Right lobe of liver (tissue), 6 donors: ENCODE data around the gene ATG7. TPM values are rescaled to one million over a fixed set of nuclear protein-coding genes. Genes with fewer than 3 reads are reported as not detected.

Experiments used
- ATAC-seq, 4 donors: fragments of 200-7000 bp; cut with Tn5 transposase; one replicate each; pipeline ENCODE4 v1.9.1; 2020; ENCODE audit warnings: mild to moderate bottlenecking in 4 of 4, moderate library complexity in 4 of 4
- DNase-seq, 3 donors: peaks; one replicate each; pipeline ENCODE4 v3.0.0-alpha.2; 2020
- H3K27ac ChIP-seq, 3 donors: fragments of 200-600 bp; one replicate each; pipeline ENCODE4 v1.8.0; 2022
- H3K27me3 ChIP-seq, 2 donors: fragments of 200-600 bp; one replicate each; pipeline ENCODE4 v1.8.0; 2022
- H3K36me3 ChIP-seq, 4 donors: fragments of 200-600 bp; sonication (generic) in 1 of 4; one replicate each; pipeline versions ENCODE4 v1.5.1 to v1.8.0; 2017 to 2022; ENCODE audit warnings: control low read depth in 1 of 4
- H3K4me1 ChIP-seq, 4 donors: fragments of 200-600 bp; sonication (generic) in 1 of 4; one replicate each; pipeline versions ENCODE4 v1.5.1 to v1.8.0; 2017 to 2022; ENCODE audit warnings: control low read depth in 1 of 4
- H3K4me3 ChIP-seq, 3 donors: fragments of 200-600 bp; one replicate each; pipeline ENCODE4 v1.8.0; 2022
- H3K9me3 ChIP-seq, 4 donors: fragments of 200-600 bp; sonication (generic) in 1 of 4; one replicate each; pipeline versions ENCODE4 v1.5.1 to v1.8.0; 2017 to 2022; ENCODE audit warnings: control low read depth in 1 of 4
- POLR2A ChIP-seq: fragments of 450-650 bp; IDR thresholded peaks from one replicate; pipeline ENCODE4 v1.6.1; 2017; ENCODE audit warnings: antibody characterized with exemption, mild to moderate bottlenecking
- WGBS: methylation state at CpG from one replicate; pipeline ENCODE4 v1.1.6; 2018; ENCODE audit warnings: low coverage, low lambda C conversion rate; ENCODE audit not compliant: insufficient coverage; ENCODE audit errors: missing lambda C conversion rate; 5-methylcytosine and 5-hydroxymethylcytosine counted together
- intact Hi-C, 2 donors: fragments of 100-400 bp; cut with DNase I; formaldehyde crosslinking; loops; one replicate each; pipeline versions ENCODE4 v1.11.2 to v1.14.1; 2022
- total RNA-seq, 6 experiments: library from RNA; depleted of rRNA in 2 of 6; stranded (reverse); fragments of >200 nt in 2 of 6; fragmentation: NEBNext Ultra II Directional in 3 of 6; extraction: Animal tissue kit (Norgen Biotek cat#: 25700) in 3 of 6; gene quantifications; one replicate each; pipeline versions ENCODE4 v1.1.0 to v1.2.4, GENCODE V29; 2016 to 2023
- TF ChIP-seq, protein P1 (sequence below), 4 donors: fragments of 200-600 bp in 3 of 4; fragments of 450-650 bp in 1 of 4; IDR thresholded peaks; one replicate each; pipeline versions ENCODE4 v1.5.1 to v1.8.0; 2016 to 2022; ENCODE audit warnings: antibody characterized with exemption in 4 of 4, mild to moderate bottlenecking in 2 of 4
- donor health status: DM: no; HTN: yes; CAD: no.
- donor health status: DM: no; HTN: no; CAD: no.
- donor health status: DM: no; HTN: no; CAD: no.
- donor health status: DM: no; HTN: yes; CAD: no.
- donor health status: DM: no; HTN: yes; CAD: no.

The ATG7 gene
- total RNA-seq, 6 experiments from 2014 or later: 13.6 to 21.1 (median 15.8) TPM

GRCh38 chr3:11467875-11468274 is 195.7 kb downstream of the ATG7 start:
- no peak for TF ChIP-seq POLR2A
- TF ChIP-seq, protein P1, sequence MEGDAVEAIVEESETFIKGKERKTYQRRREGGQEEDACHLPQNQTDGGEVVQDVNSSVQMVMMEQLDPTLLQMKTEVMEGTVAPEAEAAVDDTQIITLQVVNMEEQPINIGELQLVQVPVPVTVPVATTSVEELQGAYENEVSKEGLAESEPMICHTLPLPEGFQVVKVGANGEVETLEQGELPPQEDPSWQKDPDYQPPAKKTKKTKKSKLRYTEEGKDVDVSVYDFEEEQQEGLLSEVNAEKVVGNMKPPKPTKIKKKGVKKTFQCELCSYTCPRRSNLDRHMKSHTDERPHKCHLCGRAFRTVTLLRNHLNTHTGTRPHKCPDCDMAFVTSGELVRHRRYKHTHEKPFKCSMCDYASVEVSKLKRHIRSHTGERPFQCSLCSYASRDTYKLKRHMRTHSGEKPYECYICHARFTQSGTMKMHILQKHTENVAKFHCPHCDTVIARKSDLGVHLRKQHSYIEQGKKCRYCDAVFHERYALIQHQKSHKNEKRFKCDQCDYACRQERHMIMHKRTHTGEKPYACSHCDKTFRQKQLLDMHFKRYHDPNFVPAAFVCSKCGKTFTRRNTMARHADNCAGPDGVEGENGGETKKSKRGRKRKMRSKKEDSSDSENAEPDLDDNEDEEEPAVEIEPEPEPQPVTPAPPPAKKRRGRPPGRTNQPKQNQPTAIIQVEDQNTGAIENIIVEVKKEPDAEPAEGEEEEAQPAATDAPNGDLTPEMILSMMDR (IDR thresholded peaks at IDR 0.05): no peak
- WGBS: 88% methylated on average over 4 of the region's 4 CpGs
- DNase-seq (no peak), ATAC-seq (no peak)
- Histone ChIP-seq H3K27me3 (no peaks in the 10 kb centered on the region), H3K27ac (no peak overlapping the region), H3K9me3 (no peaks in the 10 kb centered on the region), H3K4me1 (no peaks in the 10 kb centered on the region), H3K4me3 (no peak overlapping the region), H3K36me3 (no peaks in the 10 kb centered on the region)
- intact Hi-C loops: no loop called here

DNA sequence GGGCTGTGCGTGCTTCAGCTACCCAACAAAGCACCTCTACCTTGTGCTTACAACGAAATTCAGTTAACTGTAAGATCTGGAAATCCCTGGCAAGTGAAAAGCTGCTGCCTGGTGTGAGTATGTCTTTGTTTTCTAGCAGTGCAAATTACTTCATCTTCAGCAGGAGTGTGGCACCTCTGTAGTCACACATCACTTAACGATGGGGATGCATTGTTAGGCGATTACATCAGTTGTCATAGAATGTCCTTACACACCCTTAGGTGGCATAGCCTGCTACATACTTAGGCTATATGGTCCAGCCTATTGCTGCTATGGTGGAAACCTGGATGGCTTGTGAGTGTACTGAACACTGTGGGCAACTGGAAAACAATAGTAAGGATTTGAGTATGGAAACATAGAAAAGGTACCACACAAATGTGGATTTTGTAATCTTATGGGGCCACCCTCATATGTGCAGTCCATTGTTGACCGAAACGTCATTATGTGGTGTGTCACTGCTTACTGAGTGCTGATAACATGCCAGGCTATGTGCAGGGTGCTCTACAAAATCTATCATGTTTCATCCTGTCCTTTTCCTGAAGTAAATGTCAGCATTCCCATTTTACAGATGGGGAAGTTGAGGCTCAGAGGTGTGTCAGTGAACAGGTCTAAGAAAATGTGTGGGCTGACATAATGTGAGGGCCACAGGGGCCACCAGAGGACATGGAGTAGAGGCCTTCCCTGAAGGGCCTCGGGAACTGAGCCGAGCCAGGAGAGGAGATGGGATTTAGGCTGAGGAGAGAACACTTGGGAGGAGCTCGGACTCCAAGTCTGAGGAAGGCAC is 198.0 kb downstream of the ATG7 start:
- TF ChIP-seq, protein P1 (IDR thresholded peaks at IDR 0.05): no peak
- TF ChIP-seq POLR2A: no peak
- Histone ChIP-seq H3K27me3 (no peaks in the 10 kb centered on the region), H3K9me3 (no peaks in the 10 kb centered on the region), H3K36me3 (no peaks in the 10 kb centered on the region), H3K4me1 (no peaks in the 10 kb centered on the region), H3K27ac (no peak overlapping the region), H3K4me3 (no peak overlapping the region)
- 60% methylated on average over 3 of the region's 9 CpGs for WGBS
- ATAC-seq: no peak
- DNase-seq: no peak
- intact Hi-C loops: no loop called here

DNA sequence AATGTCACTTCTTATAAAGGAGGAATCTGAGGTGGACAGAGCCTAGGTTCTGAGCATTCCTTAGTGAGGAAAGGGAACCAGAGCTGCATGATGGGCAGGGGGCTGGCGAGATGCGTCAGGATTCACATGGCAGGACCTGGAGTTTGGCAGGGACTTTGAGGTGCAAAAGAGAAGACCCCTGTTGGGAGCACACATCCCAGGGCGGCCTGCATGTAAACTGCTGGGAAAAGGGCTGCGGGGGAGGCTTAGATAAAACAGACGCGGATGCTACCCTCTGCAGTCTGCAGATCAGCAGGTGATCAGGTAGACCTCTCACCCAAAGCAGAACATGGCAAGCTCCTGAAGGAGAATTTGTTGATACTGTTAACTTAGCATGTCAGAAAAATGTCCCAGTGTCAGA is 203.1 kb downstream of the ATG7 start:
- H3K4me3 ChIP-seq: no peak overlapping the region
- no peak for ATAC-seq
- H3K36me3 ChIP-seq: no peaks in the 10 kb centered on the region
- H3K9me3 ChIP-seq: no peaks in the 10 kb centered on the region
- no peak for TF ChIP-seq POLR2A
- TF ChIP-seq, protein P1 (IDR thresholded peaks at IDR 0.05): no peak
- no peak overlapping the region for H3K27ac ChIP-seq
- no peaks in the 10 kb centered on the region for H3K4me1 ChIP-seq
- no peaks in the 10 kb centered on the region for H3K27me3 ChIP-seq
- no peak for DNase-seq
- 98% methylated on average over 6 of the region's 6 CpGs for WGBS
- intact Hi-C loops: no loop called here

DNA sequence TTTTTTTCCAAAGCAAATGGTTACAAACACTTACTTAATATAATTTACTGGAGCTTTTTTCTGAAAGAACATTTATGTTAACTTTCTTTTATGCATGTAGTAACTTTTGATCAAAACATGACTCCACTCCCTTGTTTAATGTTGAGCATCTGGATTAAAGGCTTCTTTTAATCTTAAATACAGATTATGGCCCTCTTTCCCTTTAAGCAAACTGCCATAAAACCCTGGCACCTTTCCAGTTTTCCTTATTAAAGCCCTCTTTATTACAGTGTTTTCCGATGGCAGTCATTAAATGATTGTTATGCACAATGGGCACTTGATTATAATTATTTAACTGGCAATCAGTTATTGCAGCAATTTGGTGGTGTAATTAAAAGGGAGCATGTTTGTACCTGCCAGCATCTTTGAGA is 204.5 kb downstream of the ATG7 start:
- H3K27me3 ChIP-seq: no peaks in the 10 kb centered on the region
- intact Hi-C loops: no loop called here
- no peaks in the 10 kb centered on the region for H3K9me3 ChIP-seq
- 100% methylated on average over 1 of the region's 1 CpG for WGBS
- ATAC-seq: no peak
- TF ChIP-seq, protein P1 (IDR thresholded peaks at IDR 0.05): no peak
- no peak for TF ChIP-seq POLR2A
- no peaks in the 10 kb centered on the region for H3K4me1 ChIP-seq
- H3K4me3 ChIP-seq: no peak overlapping the region
- no peak for DNase-seq
- no peaks in the 10 kb centered on the region for H3K36me3 ChIP-seq
- no peak overlapping the region for H3K27ac ChIP-seq
